HCT116 (cell line): ENCODE results near the gene SSR2. TPM values are rescaled to one million over a fixed set of nuclear protein-coding genes. Genes with fewer than 3 reads are reported as not detected.

ENCODE experiments used
- CBX3 ChIP-seq: IDR thresholded peaks from 2 replicates; pipeline ENCODE4 v1.6.1; 2012; ENCODE audit warnings: low read depth
- CEBPB ChIP-seq: IDR thresholded peaks from 2 replicates; pipeline ENCODE4 v1.6.1; 2012; ENCODE audit warnings: low read depth
- EZH2 ChIP-seq: fragments of 200-600 bp; sonication (generic); IDR thresholded peaks from 2 replicates; pipeline ENCODE4 v1.6.1; 2017; ENCODE audit warnings: antibody characterized with exemption, mixed run types
- FOSL1 ChIP-seq: IDR thresholded peaks from 2 replicates; pipeline ENCODE4 v1.6.1; 2012; ENCODE audit warnings: low read depth
- JUND ChIP-seq: IDR thresholded peaks from 2 replicates; pipeline ENCODE4 v1.6.1; 2012
- POLR2A ChIP-seq: IDR thresholded peaks from 2 replicates; pipeline ENCODE4 v1.7.0; 2011; ENCODE audit warnings: borderline replicate concordance; ENCODE audit not compliant: insufficient read depth, insufficient read length; ENCODE audit errors: extremely low read depth
- SIN3A ChIP-seq: IDR thresholded peaks from 2 replicates; pipeline ENCODE4 v1.6.1; 2012; ENCODE audit warnings: low read depth
- SRF ChIP-seq: IDR thresholded peaks from 2 replicates; pipeline ENCODE4 v1.6.1; 2012; ENCODE audit warnings: low read depth
- ZFX ChIP-seq: fragments of 450-650 bp; IDR thresholded peaks from 2 replicates; pipeline ENCODE4 v1.6.1; 2017
- total RNA-seq: library from RNA; stranded (reverse); gene quantifications from one replicate; pipeline ENCODE4 v1.2.1, GENCODE V29; 2021; ENCODE audit not compliant: unreplicated experiment
- TF ChIP-seq, protein P1 (sequence below): IDR thresholded peaks from 2 replicates; pipeline ENCODE4 v1.6.1; 2012; ENCODE audit warnings: low read depth
- TF ChIP-seq, protein P2 (sequence below): IDR thresholded peaks from 2 replicates; pipeline ENCODE4 v1.6.1; 2012
- TF ChIP-seq, protein P3 (sequence below): IDR thresholded peaks from 2 replicates; pipeline ENCODE4 v1.6.1; 2011; ENCODE audit warnings: mild to moderate bottlenecking, low read length, moderate library complexity; ENCODE audit not compliant: insufficient replicate concordance; ENCODE audit errors: extremely low read depth

Gene SSR2
- total RNA-seq, 1 experiment from 2014 or later, result 153 TPM

DNA sequence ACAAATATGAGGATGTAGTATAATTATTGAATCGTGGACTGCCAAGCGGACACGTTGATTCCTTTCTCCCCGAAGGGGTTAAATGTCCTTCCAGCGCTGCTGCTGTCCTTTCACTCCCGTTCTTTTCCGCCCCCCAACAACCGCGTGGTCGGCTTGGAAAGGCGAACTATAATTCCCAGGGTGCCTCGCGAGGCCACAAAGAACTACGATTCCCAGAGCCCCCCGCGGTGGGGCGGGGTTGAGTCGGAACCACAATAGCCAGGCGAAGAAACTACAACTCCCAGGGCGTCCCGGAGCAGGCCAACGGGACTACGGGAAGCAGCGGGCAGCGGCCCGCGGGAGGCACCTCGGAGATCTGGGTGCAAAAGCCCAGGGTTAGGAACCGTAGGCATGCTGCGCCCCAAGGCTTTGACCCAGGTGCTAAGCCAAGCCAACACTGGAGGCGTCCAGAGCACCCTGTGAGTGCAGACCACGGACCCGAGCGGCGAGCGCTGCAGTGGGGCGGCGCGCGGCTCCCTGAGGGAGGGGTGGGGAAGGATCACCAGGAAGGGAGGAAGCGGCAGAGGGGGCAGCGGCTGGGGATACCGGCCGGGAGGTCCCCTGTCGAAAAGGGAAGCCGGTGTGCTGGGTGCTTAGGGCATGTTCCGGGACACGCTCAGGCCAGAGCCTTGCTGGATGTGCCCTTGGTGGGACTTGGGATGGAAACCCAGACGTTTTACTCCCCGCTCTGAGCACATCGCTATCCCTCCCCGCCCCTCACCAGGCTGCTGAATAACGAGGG lies 33.9 kb upstream of the SSR2 start, which contains the start of gene LAMTOR2 (continued):
- TF ChIP-seq, protein P1, sequence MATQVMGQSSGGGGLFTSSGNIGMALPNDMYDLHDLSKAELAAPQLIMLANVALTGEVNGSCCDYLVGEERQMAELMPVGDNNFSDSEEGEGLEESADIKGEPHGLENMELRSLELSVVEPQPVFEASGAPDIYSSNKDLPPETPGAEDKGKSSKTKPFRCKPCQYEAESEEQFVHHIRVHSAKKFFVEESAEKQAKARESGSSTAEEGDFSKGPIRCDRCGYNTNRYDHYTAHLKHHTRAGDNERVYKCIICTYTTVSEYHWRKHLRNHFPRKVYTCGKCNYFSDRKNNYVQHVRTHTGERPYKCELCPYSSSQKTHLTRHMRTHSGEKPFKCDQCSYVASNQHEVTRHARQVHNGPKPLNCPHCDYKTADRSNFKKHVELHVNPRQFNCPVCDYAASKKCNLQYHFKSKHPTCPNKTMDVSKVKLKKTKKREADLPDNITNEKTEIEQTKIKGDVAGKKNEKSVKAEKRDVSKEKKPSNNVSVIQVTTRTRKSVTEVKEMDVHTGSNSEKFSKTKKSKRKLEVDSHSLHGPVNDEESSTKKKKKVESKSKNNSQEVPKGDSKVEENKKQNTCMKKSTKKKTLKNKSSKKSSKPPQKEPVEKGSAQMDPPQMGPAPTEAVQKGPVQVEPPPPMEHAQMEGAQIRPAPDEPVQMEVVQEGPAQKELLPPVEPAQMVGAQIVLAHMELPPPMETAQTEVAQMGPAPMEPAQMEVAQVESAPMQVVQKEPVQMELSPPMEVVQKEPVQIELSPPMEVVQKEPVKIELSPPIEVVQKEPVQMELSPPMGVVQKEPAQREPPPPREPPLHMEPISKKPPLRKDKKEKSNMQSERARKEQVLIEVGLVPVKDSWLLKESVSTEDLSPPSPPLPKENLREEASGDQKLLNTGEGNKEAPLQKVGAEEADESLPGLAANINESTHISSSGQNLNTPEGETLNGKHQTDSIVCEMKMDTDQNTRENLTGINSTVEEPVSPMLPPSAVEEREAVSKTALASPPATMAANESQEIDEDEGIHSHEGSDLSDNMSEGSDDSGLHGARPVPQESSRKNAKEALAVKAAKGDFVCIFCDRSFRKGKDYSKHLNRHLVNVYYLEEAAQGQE, result no peak
- TF ChIP-seq, protein P2, sequence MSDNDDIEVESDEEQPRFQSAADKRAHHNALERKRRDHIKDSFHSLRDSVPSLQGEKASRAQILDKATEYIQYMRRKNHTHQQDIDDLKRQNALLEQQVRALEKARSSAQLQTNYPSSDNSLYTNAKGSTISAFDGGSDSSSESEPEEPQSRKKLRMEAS, result no peak
- no peak for TF ChIP-seq CEBPB
- TF ChIP-seq CBX3, result no peak
- TF ChIP-seq POLR2A, result peak; percentile 76
- no peak for TF ChIP-seq EZH2
- TF ChIP-seq, protein P3, sequence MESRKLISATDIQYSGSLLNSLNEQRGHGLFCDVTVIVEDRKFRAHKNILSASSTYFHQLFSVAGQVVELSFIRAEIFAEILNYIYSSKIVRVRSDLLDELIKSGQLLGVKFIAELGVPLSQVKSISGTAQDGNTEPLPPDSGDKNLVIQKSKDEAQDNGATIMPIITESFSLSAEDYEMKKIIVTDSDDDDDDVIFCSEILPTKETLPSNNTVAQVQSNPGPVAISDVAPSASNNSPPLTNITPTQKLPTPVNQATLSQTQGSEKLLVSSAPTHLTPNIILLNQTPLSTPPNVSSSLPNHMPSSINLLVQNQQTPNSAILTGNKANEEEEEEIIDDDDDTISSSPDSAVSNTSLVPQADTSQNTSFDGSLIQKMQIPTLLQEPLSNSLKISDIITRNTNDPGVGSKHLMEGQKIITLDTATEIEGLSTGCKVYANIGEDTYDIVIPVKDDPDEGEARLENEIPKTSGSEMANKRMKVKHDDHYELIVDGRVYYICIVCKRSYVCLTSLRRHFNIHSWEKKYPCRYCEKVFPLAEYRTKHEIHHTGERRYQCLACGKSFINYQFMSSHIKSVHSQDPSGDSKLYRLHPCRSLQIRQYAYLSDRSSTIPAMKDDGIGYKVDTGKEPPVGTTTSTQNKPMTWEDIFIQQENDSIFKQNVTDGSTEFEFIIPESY, result peak; percentile 89
- peak; percentile 71 for TF ChIP-seq ZFX
- TF ChIP-seq JUND, result no peak
- no peak for TF ChIP-seq FOSL1
- TF ChIP-seq SRF, result no peak
- no peak for TF ChIP-seq SIN3A
